ENCODE results near the gene IER5L.

DNA sequence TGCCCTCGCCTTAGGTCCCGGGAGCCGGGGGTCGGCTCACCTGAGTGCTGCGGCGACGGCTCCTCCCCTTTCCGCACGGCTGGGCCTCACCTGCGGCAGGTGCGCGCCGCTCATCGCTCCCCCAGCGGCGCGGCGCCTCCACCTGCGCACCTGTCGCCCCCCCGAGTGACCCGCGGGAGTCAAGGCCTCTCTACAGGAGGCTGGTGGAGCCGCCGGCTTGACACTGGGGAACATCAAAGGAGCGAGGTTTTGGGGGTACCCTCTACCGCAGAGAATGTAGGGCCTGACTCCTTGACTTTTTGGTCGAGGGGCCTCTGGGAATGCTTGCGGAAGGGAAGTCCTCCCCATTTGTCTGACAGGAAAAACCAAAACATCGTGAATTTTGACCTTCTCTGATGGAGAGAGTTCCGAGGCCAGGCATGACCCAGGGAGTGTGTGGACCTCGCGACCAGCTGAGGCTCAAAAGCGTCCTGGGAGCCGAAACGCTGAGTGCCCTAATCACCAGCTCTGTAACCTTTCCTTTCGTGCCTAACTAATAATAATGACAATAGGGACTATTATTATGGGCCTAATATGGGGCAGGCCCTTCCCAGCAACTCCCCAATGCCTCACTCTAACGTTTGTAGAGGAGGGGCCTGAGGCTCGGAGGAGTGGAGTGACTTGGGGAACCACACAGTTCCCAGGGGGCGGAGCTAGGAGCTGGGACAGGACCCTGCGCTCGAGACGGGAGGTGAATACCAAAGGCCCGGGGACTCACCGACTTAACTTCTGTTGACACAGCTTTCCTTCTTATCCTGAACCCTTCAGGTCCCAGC is 714 bp upstream of the IER5L start:
- TF ChIP-seq, protein P1, sequence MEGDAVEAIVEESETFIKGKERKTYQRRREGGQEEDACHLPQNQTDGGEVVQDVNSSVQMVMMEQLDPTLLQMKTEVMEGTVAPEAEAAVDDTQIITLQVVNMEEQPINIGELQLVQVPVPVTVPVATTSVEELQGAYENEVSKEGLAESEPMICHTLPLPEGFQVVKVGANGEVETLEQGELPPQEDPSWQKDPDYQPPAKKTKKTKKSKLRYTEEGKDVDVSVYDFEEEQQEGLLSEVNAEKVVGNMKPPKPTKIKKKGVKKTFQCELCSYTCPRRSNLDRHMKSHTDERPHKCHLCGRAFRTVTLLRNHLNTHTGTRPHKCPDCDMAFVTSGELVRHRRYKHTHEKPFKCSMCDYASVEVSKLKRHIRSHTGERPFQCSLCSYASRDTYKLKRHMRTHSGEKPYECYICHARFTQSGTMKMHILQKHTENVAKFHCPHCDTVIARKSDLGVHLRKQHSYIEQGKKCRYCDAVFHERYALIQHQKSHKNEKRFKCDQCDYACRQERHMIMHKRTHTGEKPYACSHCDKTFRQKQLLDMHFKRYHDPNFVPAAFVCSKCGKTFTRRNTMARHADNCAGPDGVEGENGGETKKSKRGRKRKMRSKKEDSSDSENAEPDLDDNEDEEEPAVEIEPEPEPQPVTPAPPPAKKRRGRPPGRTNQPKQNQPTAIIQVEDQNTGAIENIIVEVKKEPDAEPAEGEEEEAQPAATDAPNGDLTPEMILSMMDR (IDR thresholded peaks at IDR 0.05; ENCODE audit: low read length) = no peak
- no peak for TF ChIP-seq EZH2 (IDR thresholded peaks at IDR 0.05; ENCODE audit: borderline replicate concordance, low read length)
